ENCODE results near the gene CUL5.
"Not testable (repeated sequence)": the region's sequence is repeated elsewhere in the genome, so short reads cannot be mapped to it uniquely, and the experiment has no call there.

DNA sequence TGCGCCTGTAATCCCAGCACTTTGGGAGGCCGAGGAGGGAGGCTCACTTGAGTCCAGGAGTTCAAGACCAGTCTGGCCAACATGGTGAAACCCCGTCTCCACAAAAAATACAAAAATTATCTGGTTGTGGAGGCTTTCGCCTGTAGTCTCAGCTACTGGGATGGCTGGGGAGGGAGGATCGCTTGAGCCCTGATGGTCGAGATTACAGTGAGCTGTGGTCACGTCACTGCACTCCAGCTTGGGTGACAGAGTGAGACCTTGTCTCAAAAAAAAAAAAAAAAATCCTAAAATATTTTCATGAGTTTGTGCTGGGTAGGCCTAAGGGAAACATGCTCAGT lies 112.2 kb downstream of the CUL5 start:
- TF ChIP-seq, protein P1, sequence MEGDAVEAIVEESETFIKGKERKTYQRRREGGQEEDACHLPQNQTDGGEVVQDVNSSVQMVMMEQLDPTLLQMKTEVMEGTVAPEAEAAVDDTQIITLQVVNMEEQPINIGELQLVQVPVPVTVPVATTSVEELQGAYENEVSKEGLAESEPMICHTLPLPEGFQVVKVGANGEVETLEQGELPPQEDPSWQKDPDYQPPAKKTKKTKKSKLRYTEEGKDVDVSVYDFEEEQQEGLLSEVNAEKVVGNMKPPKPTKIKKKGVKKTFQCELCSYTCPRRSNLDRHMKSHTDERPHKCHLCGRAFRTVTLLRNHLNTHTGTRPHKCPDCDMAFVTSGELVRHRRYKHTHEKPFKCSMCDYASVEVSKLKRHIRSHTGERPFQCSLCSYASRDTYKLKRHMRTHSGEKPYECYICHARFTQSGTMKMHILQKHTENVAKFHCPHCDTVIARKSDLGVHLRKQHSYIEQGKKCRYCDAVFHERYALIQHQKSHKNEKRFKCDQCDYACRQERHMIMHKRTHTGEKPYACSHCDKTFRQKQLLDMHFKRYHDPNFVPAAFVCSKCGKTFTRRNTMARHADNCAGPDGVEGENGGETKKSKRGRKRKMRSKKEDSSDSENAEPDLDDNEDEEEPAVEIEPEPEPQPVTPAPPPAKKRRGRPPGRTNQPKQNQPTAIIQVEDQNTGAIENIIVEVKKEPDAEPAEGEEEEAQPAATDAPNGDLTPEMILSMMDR (IDR thresholded peaks at IDR 0.05), result not testable (repeated sequence)
- not testable (repeated sequence) for TF ChIP-seq POLR2A (IDR thresholded peaks at IDR 0.05)
